Chondrocyte (in vitro differentiated cells): ENCODE measurements around the gene CTRL. TPM values are rescaled to one million over a fixed set of nuclear protein-coding genes. Genes with fewer than 3 reads are reported as not detected.

ENCODE experiments used
- DNase-seq: peaks from one replicate; pipeline ENCODE4 v3.0.0; 2021; ENCODE audit warnings: mixed read lengths, low spot score
- H3K27ac Mint-ChIP-seq: one replicate; pipeline ENCODE4 v1.8.0; 2021; ENCODE audit warnings: mild to moderate bottlenecking, moderate library complexity, mixed read lengths; ENCODE audit not compliant: unreplicated experiment
- H3K27me3 Mint-ChIP-seq: 2 replicates; pipeline ENCODE4 v1.8.0; 2021; ENCODE audit warnings: low read depth, mixed read lengths
- H3K36me3 Mint-ChIP-seq: 2 replicates; pipeline ENCODE4 v1.8.0; 2021; ENCODE audit warnings: low read depth, mixed read lengths
- H3K4me1 Mint-ChIP-seq: 2 replicates; pipeline ENCODE4 v1.8.0; 2021; ENCODE audit warnings: low read depth, mild to moderate bottlenecking, mixed read lengths
- H3K4me3 Mint-ChIP-seq: one replicate; pipeline ENCODE4 v1.8.0; 2021; ENCODE audit warnings: mild to moderate bottlenecking, moderate library complexity, mixed read lengths; ENCODE audit not compliant: unreplicated experiment
- H3K9me3 Mint-ChIP-seq: 2 replicates; pipeline ENCODE4 v1.8.0; 2021; ENCODE audit warnings: low read depth, mixed read lengths
- long read RNA-seq: library from polyadenylated mRNA; stranded (forward); transcript quantifications from one replicate; pipeline ENCODE4 v2.0.0, GENCODE V29; 2021
- total RNA-seq: library from RNA; stranded (reverse); gene quantifications from 3 replicates; pipeline ENCODE4 v1.2.1, GENCODE V29; 2021
- TF ChIP-seq, protein P1 (sequence below): fragments of 200-600 bp; sonication (generic); IDR thresholded peaks from 2 replicates; pipeline ENCODE4 v1.5.0; 2021; ENCODE audit warnings: antibody characterized with exemption, mild to moderate bottlenecking, moderate library complexity

The CTRL gene
- total RNA-seq, result not detected in 3 replicates
- long read RNA-seq, result 0 reads

DNA sequence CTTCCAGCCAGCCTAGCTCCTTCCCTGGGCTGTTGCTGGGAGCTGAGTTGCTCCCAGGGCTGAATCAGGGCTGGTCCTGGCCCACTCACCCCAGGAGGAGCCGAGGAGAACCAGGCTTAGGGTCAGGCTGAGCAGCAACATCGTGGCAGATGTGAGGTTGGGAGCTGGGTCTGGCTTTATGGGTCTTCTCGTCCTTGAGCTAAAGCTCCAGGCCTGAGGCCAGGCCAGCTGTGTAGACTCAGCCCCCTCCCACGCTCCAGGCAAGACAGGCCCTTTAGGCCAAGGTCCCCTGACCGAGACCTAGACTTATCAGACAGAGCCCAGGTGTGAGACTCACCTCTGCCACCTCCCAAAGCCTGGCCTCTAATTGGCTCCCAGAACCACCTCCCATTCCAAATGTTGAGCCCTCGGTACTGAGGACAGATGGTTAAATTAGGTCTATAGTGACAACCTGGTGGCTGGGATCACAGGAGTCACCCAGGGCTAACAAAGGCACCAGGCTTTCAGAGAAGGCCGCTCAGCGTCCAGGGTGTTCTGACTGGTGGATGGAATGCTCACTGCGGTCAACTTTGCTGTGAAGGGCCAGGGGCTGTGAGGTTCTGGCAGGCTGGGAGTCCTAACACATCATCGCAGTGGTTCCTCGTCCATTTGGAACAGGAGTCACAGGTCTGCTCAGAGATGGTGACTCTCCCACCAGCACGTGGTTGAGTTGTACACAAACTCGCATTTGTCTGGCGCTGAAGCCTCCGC, at the start of gene CTRL:
Gene CTRL, minus strand, starts transcription at position 151 of the 750 bp plus-strand sequence. Its CDS starts 10 bp downstream, at position 141.
- peaks cover 21% of the 10 kb centered on the region for H3K4me1 Mint-ChIP-seq
- TF ChIP-seq, protein P1, sequence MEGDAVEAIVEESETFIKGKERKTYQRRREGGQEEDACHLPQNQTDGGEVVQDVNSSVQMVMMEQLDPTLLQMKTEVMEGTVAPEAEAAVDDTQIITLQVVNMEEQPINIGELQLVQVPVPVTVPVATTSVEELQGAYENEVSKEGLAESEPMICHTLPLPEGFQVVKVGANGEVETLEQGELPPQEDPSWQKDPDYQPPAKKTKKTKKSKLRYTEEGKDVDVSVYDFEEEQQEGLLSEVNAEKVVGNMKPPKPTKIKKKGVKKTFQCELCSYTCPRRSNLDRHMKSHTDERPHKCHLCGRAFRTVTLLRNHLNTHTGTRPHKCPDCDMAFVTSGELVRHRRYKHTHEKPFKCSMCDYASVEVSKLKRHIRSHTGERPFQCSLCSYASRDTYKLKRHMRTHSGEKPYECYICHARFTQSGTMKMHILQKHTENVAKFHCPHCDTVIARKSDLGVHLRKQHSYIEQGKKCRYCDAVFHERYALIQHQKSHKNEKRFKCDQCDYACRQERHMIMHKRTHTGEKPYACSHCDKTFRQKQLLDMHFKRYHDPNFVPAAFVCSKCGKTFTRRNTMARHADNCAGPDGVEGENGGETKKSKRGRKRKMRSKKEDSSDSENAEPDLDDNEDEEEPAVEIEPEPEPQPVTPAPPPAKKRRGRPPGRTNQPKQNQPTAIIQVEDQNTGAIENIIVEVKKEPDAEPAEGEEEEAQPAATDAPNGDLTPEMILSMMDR, result peak; percentile 47
- no peaks in the 10 kb centered on the region for H3K27me3 Mint-ChIP-seq
- no peak within 1 kb of the TSS for H3K4me3 Mint-ChIP-seq
- peaks cover 1% of the 10 kb centered on the region for H3K36me3 Mint-ChIP-seq
- no peak for DNase-seq
- H3K9me3 Mint-ChIP-seq, result no peaks in the 10 kb centered on the region
- no peak within 1 kb of the TSS for H3K27ac Mint-ChIP-seq

- Mint-ChIP-seq H3K4me1 (no peaks in the 10 kb centered on the region), H3K27ac (no peak within 1 kb of the TSS), H3K4me3 (no peak within 1 kb of the TSS), H3K9me3 (no peaks in the 10 kb centered on the region), H3K36me3 (no peaks in the 10 kb centered on the region), H3K27me3 (peaks cover 6% of the 10 kb centered on the region)
- TF ChIP-seq, protein P1, result peak; percentile 34
- DNase-seq, result peak; percentile 86
Observed at GRCh38 chr16:67979955-67980678, 48.5 kb upstream of the CTRL start, which contains the start of gene DPEP3. TSS of gene DPEP3 (minus strand) at chr16:67980499. CDS start at chr16:67980380, 119 bp downstream.

DNA sequence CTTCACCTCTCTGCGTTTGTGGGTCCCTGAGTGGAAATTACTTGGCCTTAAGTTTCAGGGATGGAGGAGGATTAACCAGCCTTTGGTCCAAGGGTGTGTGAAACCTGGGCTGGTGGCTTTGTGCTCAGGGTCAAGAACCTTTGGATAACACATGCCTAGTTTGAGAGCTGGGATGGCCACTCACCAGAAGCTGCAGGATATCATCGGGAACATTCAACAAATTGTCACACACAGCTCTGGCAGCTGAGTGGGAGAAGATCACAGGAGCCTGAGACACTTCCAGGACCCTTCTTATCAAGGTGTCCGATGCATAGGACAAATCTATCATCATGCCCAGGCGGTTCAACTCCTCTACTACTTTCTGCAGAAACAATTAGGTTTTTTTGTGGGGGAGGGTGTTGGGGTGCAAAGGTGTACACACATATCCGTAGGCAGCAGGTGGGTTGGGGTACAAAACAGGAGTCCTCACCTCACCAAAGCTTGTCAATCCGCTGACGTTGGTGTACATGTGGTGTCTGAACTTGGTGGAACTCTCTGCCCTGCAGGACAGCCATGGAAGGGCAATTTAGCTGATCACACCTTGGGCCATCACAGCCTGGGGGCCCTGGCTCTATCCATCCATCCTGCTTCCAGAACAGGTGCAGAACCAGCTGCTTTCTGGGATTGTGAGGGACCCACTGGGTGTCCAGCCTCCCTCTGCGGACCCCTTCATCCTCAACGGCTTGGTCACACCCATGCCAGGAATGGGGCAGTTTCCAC, 46.0 kb upstream of the CTRL start:
- DNase-seq, result no peak
- no peak overlapping the region for H3K27ac Mint-ChIP-seq
- TF ChIP-seq, protein P1, result no peak
- peaks cover 6% of the 10 kb centered on the region for H3K27me3 Mint-ChIP-seq
- H3K36me3 Mint-ChIP-seq, result no peaks in the 10 kb centered on the region
- no peak overlapping the region for H3K4me3 Mint-ChIP-seq
- no peaks in the 10 kb centered on the region for H3K4me1 Mint-ChIP-seq
- H3K9me3 Mint-ChIP-seq, result no peaks in the 10 kb centered on the region

- TF ChIP-seq, protein P1, result no peak
- Mint-ChIP-seq H3K27me3 (peaks cover 6% of the 10 kb centered on the region), H3K4me3 (no peak overlapping the region), H3K27ac (no peak overlapping the region), H3K36me3 (no peaks in the 10 kb centered on the region), H3K4me1 (no peaks in the 10 kb centered on the region), H3K9me3 (no peaks in the 10 kb centered on the region)
- peak; percentile 88 for DNase-seq
Observed at GRCh38 chr16:67977005-67977404, 45.3 kb upstream of the CTRL start.

- no peak for DNase-seq
- Mint-ChIP-seq H3K27ac (no peak overlapping the region), H3K27me3 (peaks cover 6% of the 10 kb centered on the region)
Observed at GRCh38 chr16:67976205-67976604, 44.5 kb upstream of the CTRL start.

More at GRCh38 chr16:67976205-67976604, 44.5 kb upstream of the CTRL start:
- TF ChIP-seq, protein P1, result no peak
- Mint-ChIP-seq H3K4me3 (no peak overlapping the region), H3K4me1 (no peaks in the 10 kb centered on the region), H3K9me3 (no peaks in the 10 kb centered on the region), H3K36me3 (no peaks in the 10 kb centered on the region)
